Measurements from ENCODE around the gene NOTCH4.
"Not testable (repeated sequence)": the region's sequence is repeated elsewhere in the genome, so short reads cannot be mapped to it uniquely, and the experiment has no call there.

Gene NOTCH4

GRCh38 chr6:32216285-32216684, 7.6 kb downstream of the NOTCH4 start:
- no peak for TF ChIP-seq CTCF (IDR thresholded peaks at IDR 0.05; ENCODE audit: low read depth, low read length)

GRCh38 chr6:32215617-32216016, 8.2 kb downstream of the NOTCH4 start:
- TF ChIP-seq CTCF (IDR thresholded peaks at IDR 0.05; ENCODE audit: low read depth, low read length): no peak
- no peak overlapping the region for H3K4me3 ChIP-seq (ENCODE audit: low read depth, low read length)

More at GRCh38 chr6:32216285-32216684, 7.6 kb downstream of the NOTCH4 start:
- no peak overlapping the region for H3K4me3 ChIP-seq (ENCODE audit: low read depth, low read length)

GRCh38 chr6:32214126-32214525, 9.7 kb downstream of the NOTCH4 start:
- H3K4me3 ChIP-seq (ENCODE audit: low read depth, low read length): no peak overlapping the region
- TF ChIP-seq CTCF (IDR thresholded peaks at IDR 0.05; ENCODE audit: low read depth, low read length): no peak

GRCh38 chr6:32213649-32214048, 10.2 kb downstream of the NOTCH4 start:
- no peak overlapping the region for H3K4me3 ChIP-seq (ENCODE audit: low read depth, low read length)
- no peak for TF ChIP-seq CTCF (IDR thresholded peaks at IDR 0.05; ENCODE audit: low read depth, low read length)

GRCh38 chr6:32212076-32212760, 11.6 kb downstream of the NOTCH4 start:
- H3K4me3 ChIP-seq (ENCODE audit: low read depth, low read length): no peak overlapping the region
- TF ChIP-seq CTCF (IDR thresholded peaks at IDR 0.05; ENCODE audit: low read depth, low read length): no peak

GRCh38 chr6:32211432-32211831, 12.4 kb downstream of the NOTCH4 start:
- H3K4me3 ChIP-seq (ENCODE audit: low read depth, low read length): not testable (repeated sequence)

- no peak overlapping the region for H3K4me3 ChIP-seq (ENCODE audit: low read depth, low read length)
- no peak for TF ChIP-seq CTCF (IDR thresholded peaks at IDR 0.05; ENCODE audit: low read depth, low read length)
These were observed 13.7 kb downstream of the NOTCH4 start for GRCh38 chr6:32210191-32210601.

- no peak for TF ChIP-seq CTCF (IDR thresholded peaks at IDR 0.05; ENCODE audit: low read depth, low read length)
- H3K4me3 ChIP-seq (ENCODE audit: low read depth, low read length): no peak overlapping the region
These were observed 14.9 kb downstream of the NOTCH4 start for GRCh38 chr6:32208996-32209395.

All from WI38 (cell line).